HG03060 (cell line): Measurements from ENCODE around the gene SDR39U1.
A peak's percentile ranks its signal among the peaks of the same experiment; 100 is the strongest.
"Not testable (repeated sequence)": the region's sequence is repeated elsewhere in the genome, so short reads cannot be mapped to it uniquely, and the experiment has no call there.

Experiments
- ATAC-seq: cut with Tn5 transposase; IDR thresholded peaks from one replicate; pipeline ENCODE4 v1.9.1; 2021; ENCODE audit warnings: low read depth, moderate number of reproducible peaks; ENCODE audit not compliant: unreplicated experiment

SDR39U1 gene, protein sequence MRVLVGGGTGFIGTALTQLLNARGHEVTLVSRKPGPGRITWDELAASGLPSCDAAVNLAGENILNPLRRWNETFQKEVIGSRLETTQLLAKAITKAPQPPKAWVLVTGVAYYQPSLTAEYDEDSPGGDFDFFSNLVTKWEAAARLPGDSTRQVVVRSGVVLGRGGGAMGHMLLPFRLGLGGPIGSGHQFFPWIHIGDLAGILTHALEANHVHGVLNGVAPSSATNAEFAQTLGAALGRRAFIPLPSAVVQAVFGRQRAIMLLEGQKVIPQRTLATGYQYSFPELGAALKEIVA

GRCh38 chr14:24442240-24443052 lies at the start of gene SDR39U1:
Gene SDR39U1 (minus strand): TSS chr14:24442776. CDS start chr14:24442769, 7 bp downstream.
- peak; percentile 92 for ATAC-seq

GRCh38 chr14:24491586-24492408 lies 49.2 kb upstream of the SDR39U1 start:
- ATAC-seq, result not testable (repeated sequence)

GRCh38 chr14:24483604-24484252 lies 41.2 kb upstream of the SDR39U1 start:
- peak; percentile 49 for ATAC-seq

DNA sequence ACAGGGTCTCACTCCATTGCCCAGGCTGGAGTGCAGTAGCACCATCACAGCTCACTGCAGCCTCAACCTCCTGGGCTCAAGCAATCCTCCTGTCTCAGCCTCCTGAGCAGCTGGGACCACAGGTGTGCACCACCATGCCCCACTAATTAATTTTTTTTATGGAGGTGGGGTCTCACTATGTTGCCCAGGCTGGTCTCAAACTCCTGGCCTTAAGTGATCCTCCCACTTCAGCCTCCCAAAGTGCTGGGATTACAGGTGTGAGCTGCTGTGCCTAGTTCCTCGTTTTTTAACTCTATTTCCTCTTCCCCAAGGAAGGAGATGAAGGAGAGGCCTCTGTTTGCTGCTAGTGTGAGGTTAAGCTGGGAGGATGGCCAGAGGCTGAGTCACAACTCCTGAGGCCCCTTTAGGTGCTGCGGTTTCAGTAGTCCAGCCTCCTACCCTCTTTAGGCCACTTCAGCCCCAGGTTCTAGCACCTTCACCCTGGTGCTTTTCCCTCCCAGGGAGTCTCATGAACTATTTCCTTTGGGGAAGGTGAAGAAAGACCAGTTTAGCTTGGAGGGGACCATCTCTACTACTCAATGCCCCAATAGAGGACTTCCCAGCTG lies 40.2 kb upstream of the SDR39U1 start:
- ATAC-seq, result not testable (repeated sequence)

DNA sequence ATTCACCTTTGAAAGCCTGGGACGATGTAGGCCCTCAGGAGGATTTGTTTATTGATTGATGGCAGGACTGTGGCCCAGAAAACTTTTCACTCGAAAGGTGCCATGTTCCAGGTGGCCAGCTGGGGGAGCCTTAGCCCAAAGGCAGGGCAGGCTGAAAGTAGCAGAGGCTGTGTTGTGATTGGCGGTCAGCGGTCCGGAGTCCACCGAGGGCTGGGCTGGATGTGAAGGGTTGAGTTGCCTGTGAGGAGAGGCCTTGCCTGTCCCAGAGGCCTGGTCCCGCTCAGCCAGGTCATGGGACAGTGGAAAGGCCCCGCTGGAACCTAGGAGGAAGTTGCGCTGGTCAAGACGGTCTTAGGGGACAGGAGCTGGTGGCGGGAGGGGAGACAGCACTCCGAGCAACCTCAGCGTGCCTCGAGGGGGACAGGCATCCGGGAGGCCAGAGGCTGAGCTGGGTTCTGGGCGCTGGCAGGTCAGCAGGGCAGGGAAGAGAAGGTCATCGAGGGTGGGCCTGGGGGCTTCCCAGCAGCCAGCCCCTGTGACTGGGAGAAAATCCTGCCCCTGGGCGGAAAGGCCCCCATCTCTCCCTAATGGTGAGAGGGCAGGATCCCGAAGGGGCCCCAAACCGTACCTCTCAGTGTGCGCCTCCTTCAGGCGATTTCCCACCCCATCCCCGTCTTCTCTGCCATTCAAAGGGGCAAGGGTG lies 39.2 kb upstream of the SDR39U1 start:
- no peak for ATAC-seq

GRCh38 chr14:24479999-24480398 lies 37.4 kb upstream of the SDR39U1 start:
- not testable (repeated sequence) for ATAC-seq

DNA sequence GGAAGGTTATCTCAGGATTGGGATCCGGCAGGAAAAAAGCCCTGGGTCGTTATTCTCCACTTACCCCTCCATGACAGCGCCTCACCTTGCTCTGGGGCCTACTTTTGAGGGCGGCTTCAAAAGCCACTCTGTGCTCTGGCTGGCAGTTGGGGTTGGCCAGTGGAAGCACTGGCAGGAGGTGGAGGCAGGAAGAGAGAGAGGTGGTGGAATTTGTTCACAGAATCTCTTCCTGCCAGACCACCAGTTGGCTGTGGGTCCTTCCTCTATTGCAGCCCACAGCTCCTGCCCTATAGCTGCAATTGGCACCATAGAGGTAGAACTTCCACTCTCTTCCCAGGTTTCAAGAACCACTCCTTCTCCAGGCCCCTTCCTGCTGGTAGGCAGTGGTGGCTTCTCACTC lies 32.7 kb upstream of the SDR39U1 start:
- no peak for ATAC-seq

GRCh38 chr14:24473211-24473610 lies 30.6 kb upstream of the SDR39U1 start:
- ATAC-seq, result no peak

DNA sequence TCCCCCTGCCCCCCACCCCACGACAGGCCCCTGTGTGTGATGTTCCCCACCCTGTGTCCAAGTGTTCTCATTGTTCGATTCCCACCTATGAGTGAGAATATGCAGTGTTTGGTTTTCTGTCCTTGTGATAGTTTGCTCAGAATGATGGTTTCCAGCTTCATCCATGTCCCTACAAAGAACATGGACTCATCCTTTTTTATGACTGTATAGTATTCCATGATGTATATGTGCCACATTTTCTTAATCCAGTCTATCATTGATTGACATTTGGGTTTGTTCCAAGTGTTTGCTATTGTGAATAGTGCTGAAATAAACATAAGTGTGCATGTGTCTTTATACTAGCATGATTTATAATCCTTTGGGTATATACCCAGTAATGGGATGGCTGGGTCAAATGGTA lies 27.9 kb upstream of the SDR39U1 start:
- ATAC-seq, result not testable (repeated sequence)

- no peak for ATAC-seq
Measured at GRCh38 chr14:24465805-24466204, 23.2 kb upstream of the SDR39U1 start.

- ATAC-seq, result no peak
Measured at GRCh38 chr14:24465368-24465767, 22.8 kb upstream of the SDR39U1 start.

- ATAC-seq, result no peak
Measured at GRCh38 chr14:24463884-24464785, 21.6 kb upstream of the SDR39U1 start.

- ATAC-seq, result no peak
Measured at GRCh38 chr14:24463017-24463883, 20.7 kb upstream of the SDR39U1 start.

- no peak for ATAC-seq
Measured at GRCh38 chr14:24461336-24461735, 18.8 kb upstream of the SDR39U1 start.

DNA sequence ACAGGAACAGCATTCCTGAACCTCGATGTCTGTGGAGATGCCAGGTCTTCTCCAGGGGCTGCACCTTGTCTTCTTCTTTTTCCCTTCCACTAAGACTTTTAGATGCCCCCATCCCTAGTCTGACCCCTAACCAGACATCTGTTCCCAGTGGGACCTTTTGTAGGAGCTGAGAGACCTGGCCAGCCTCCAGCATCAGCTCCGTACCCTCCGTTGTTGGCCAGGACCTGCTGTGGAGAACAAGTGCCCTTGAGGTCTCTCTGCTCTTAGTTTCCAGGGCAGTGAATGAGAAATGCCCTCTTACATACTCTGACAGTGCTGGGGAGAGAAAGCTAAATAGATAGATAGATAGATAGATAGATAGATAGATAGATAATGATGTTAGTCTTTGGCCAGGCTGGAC lies 16.8 kb upstream of the SDR39U1 start:
- ATAC-seq, result no peak

DNA sequence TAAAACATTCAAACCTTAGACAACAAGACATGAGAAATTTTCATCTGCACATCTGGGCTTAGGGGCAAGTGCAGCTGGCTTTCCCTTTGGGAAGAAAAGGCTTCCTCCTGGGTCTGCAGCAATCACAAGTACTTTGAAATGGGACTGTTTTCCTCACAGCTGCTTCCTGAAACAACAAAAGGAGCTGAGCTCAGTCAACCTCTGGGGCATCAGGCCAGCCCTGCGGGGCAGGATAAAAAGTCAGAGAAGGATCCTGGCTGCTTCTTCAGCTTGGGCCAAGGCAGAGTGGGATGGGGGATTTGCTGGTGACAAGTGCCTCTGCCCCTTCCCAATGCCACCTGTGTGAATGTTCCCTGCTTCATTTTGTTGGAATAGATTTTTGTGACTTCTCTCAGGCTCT lies 16.2 kb upstream of the SDR39U1 start:
- ATAC-seq, result no peak

DNA sequence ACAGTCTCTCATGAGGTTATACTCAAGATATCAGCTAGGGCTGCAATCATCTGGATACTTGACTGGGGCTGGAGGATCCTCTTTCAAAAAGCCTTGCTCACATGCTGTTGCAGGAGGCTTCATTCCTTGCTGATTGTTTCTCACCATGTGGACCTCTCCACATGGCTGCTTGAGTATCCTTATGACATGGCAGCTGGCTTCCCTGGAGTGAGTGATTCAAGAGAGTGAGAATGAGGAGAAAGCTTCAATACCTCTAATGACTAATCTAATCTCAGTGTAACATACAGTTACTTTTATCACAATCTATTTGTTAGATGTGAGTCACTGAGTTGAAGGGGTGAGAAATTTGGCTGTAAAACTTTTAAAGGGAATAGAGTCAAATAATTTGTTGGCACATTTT lies 14.4 kb upstream of the SDR39U1 start:
- ATAC-seq, result no peak

DNA sequence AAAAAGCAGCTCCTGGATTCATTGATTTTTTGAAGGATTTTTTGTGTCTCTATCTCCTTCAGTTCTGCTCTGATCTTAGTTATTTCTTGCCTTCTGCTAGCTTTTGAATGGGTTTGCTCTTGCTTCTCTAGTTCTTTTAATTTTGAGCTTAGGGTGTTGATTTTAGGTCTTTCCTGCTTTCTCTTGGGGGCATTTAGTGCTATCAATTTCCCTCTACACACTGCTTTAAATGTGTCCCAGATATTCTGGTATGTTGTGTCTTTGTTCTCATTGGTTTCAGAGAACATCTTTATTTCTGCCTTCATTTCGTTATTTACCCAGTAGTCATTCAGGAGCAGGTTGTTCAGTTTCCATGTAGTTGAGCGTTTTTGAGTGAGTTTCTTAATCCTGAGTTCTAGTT lies 8.3 kb upstream of the SDR39U1 start:
- not testable (repeated sequence) for ATAC-seq
